Activated CD8-positive, alpha-beta memory T cell treated with anti-CD3 and anti-CD28 coated beads for 36 hours (primary cell): ENCODE measurements around the gene XXYLT1. TPM values are rescaled to one million over a fixed set of nuclear protein-coding genes. Genes with fewer than 3 reads are reported as not detected.
"Not testable (repeated sequence)": the region's sequence is repeated elsewhere in the genome, so short reads cannot be mapped to it uniquely, and the experiment has no call there.

Experiments used
- CTCF ChIA-PET: fragments of 350-600 bp; sonication (Branson Sonifier 250); formaldehyde crosslinking; loops from one replicate; lab custom pipeline; 2021; ENCODE audit warnings: antibody characterized with exemption; lab: Charles Lee
- POLR2A ChIA-PET: fragments of 350-600 bp; sonication (Branson Sonifier 250); formaldehyde crosslinking; loops from one replicate; lab custom pipeline; 2021; ENCODE audit warnings: antibody characterized with exemption; lab: Charles Lee
- total RNA-seq, 2 experiments: library from RNA; stranded (reverse); gene quantifications; one replicate each; pipeline ENCODE4 v1.2.3, GENCODE V29; 2021

XXYLT1 gene
- total RNA-seq, 2 experiments from 2014 or later: 9.1 to 9.3 TPM

GRCh38 chr3:195040773-195041520 is 230.0 kb downstream of the XXYLT1 start:
- CTCF ChIA-PET: no interaction called here

GRCh38 chr3:195040094-195040493 is 230.9 kb downstream of the XXYLT1 start:
- ChIA-PET POLR2A (no interaction called here), CTCF (no interaction called here)

More at GRCh38 chr3:195040773-195041520, 230.0 kb downstream of the XXYLT1 start:
- POLR2A ChIA-PET: no interaction called here

- CTCF ChIA-PET: no interaction called here
- POLR2A ChIA-PET: no interaction called here
These were observed 231.6 kb downstream of the XXYLT1 start for GRCh38 chr3:195039180-195039843.

- POLR2A ChIA-PET: no interaction called here
- CTCF ChIA-PET: no interaction called here
These were observed 232.8 kb downstream of the XXYLT1 start for GRCh38 chr3:195038161-195038560.

GRCh38 chr3:195037586-195037985 is 233.4 kb downstream of the XXYLT1 start:
- POLR2A ChIA-PET, CTCF ChIA-PET: not testable (repeated sequence)

- ChIA-PET POLR2A (no interaction called here), CTCF (no interaction called here)
These were observed 234.0 kb downstream of the XXYLT1 start for GRCh38 chr3:195036974-195037373.

GRCh38 chr3:195036574-195036973 is 234.4 kb downstream of the XXYLT1 start:
- CTCF ChIA-PET: no interaction called here
- POLR2A ChIA-PET: no interaction called here

- ChIA-PET CTCF (no interaction called here), POLR2A (no interaction called here)
These were observed 234.8 kb downstream of the XXYLT1 start for GRCh38 chr3:195036203-195036505.

GRCh38 chr3:195035345-195036202 is 235.4 kb downstream of the XXYLT1 start:
- CTCF ChIA-PET: no interaction called here
- POLR2A ChIA-PET: no interaction called here

GRCh38 chr3:195034541-195034940 is 236.4 kb downstream of the XXYLT1 start:
- ChIA-PET CTCF (no interaction called here), POLR2A (no interaction called here)

- CTCF ChIA-PET: no interaction called here
- POLR2A ChIA-PET: no interaction called here
These were observed 236.9 kb downstream of the XXYLT1 start for GRCh38 chr3:195034101-195034500.

- ChIA-PET POLR2A (no interaction called here), CTCF (no interaction called here)
These were observed 237.3 kb downstream of the XXYLT1 start for GRCh38 chr3:195033531-195034091.

GRCh38 chr3:195032955-195033354 is 238.0 kb downstream of the XXYLT1 start:
- ChIA-PET POLR2A (no interaction called here), CTCF (no interaction called here)

GRCh38 chr3:195032106-195032759 is 238.7 kb downstream of the XXYLT1 start:
- CTCF ChIA-PET: interaction anchor here (0.7 kb wide), 1 partner anchor 189 kb away, joined by 3 read pairs; no protein-coding TSS in a partner anchor
- POLR2A ChIA-PET: no interaction called here

- POLR2A ChIA-PET: no interaction called here
- CTCF ChIA-PET: no interaction called here
These were observed 239.4 kb downstream of the XXYLT1 start for GRCh38 chr3:195031574-195032003.

- ChIA-PET CTCF (no interaction called here), POLR2A (no interaction called here)
These were observed 240.1 kb downstream of the XXYLT1 start for GRCh38 chr3:195030791-195031321.

GRCh38 chr3:195028877-195029606 is 241.9 kb downstream of the XXYLT1 start:
- CTCF ChIA-PET: no interaction called here
- POLR2A ChIA-PET: no interaction called here

GRCh38 chr3:195025884-195026200 is 245.1 kb downstream of the XXYLT1 start:
- CTCF ChIA-PET: no interaction called here
- POLR2A ChIA-PET: no interaction called here
